ENCODE data around the gene ETNK2.
"Not testable (repeated sequence)": the region's sequence is repeated elsewhere in the genome, so short reads cannot be mapped to it uniquely, and the experiment has no call there.

ETNK2 gene

GRCh38 chr1:204123376-204123775, 28.5 kb downstream of the ETNK2 start:
- DNase-seq, result no peak

GRCh38 chr1:204121840-204122555, 29.8 kb downstream of the ETNK2 start:
- no peak for DNase-seq

GRCh38 chr1:204116539-204116938, 35.3 kb downstream of the ETNK2 start:
- no peak for DNase-seq

- DNase-seq, result no peak
Measured at GRCh38 chr1:204115116-204115515, 36.7 kb downstream of the ETNK2 start.

GRCh38 chr1:204114606-204115005, 37.2 kb downstream of the ETNK2 start:
- DNase-seq, result no peak

- DNase-seq, result no peak
Measured at GRCh38 chr1:204113896-204114295, 37.9 kb downstream of the ETNK2 start.

- DNase-seq, result no peak
Measured at GRCh38 chr1:204112876-204113730, 38.7 kb downstream of the ETNK2 start.

- no peak for DNase-seq
Measured at GRCh38 chr1:204110894-204111633, 40.8 kb downstream of the ETNK2 start.

- no peak for DNase-seq
Measured at GRCh38 chr1:204108312-204109141, 43.3 kb downstream of the ETNK2 start.

- no peak for DNase-seq
Measured at GRCh38 chr1:204107892-204108291, 44.0 kb downstream of the ETNK2 start.

GRCh38 chr1:204106825-204107224, 45.0 kb downstream of the ETNK2 start:
- no peak for DNase-seq

- no peak for DNase-seq
Measured at GRCh38 chr1:204105131-204105515, 46.7 kb downstream of the ETNK2 start.

GRCh38 chr1:204104331-204105130, 47.3 kb downstream of the ETNK2 start:
- no peak for DNase-seq

- DNase-seq, result no peak
Measured at GRCh38 chr1:204103431-204103741, 48.5 kb downstream of the ETNK2 start.

- no peak for DNase-seq
Measured at GRCh38 chr1:204102739-204103430, 49.0 kb downstream of the ETNK2 start.

GRCh38 chr1:204102029-204102611, 49.7 kb downstream of the ETNK2 start:
- DNase-seq, result no peak

GRCh38 chr1:204099754-204100153, 52.1 kb downstream of the ETNK2 start:
- DNase-seq, result not testable (repeated sequence)

GRCh38 chr1:204098683-204099082, 53.2 kb downstream of the ETNK2 start:
- no peak for DNase-seq

GRCh38 chr1:204096931-204097330, 54.9 kb downstream of the ETNK2 start:
- no peak for DNase-seq

GRCh38 chr1:204094856-204095634, 56.8 kb downstream of the ETNK2 start:
- DNase-seq, result no peak

Data from amniotic stem cell (primary cell).